Measurements from ENCODE around the gene FOXK2. TPM values are rescaled to one million over a fixed set of nuclear protein-coding genes. Genes with fewer than 3 reads are reported as not detected.

The FOXK2 gene
- total RNA-seq, 2 experiments from 2014 or later: 76.2 to 144 TPM

DNA sequence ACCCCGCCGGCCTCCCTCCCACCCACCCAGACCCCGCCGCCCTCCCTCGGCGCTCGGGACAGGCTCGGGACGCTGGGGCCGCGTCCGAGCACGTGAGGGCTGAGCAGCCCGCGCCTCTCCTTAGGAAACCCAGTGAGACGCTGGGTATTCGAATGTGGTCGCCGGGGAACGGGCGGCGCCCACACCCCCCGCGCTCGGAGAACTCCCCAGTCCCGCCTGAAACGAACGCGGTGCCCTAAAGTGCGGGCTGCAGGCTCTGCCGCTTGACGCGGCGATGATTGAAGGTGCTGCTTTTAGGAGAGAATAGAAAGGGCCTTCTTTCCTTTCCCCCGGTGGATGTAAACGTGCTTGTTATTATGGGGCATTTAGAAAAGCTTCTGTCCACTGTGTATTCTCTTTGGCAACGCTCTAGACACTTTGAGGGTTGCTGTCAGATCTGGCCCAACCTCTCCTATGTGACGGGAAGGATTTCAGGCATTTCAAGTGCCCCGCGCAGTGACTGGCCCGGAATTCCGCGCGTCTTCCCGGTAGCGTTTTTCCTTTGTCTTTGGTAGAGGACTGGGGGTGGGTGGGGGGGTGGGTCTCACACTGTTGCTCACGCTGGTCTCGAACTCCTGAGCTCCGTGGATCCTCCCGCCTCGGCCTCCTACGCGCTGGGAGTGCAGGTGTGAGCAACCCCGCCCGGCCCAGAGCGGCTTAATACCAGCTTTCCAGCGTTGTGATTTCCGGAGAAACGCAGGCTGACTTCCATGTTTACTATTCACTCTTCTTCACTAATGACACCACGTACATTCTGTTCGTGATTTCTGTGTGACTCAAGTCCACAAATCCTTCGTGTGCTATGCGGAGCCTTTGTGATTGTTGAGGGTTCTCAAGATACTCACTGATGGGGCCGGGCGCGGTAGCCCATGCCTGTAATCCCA, 21.8 kb upstream of the FOXK2 start:
- Histone ChIP-seq H3K9me3 (ENCODE audit: low read length) (0 out of 2 replicates have a peak, but pooled peaks cover 4% of the 10 kb centered on the region), H3K4me2 (ENCODE audit: low read length) (peak overlapping the region; percentile 56), H4K20me1 (ENCODE audit: insufficient read depth, low read length) (no peaks in the 10 kb centered on the region), H3K79me2 (ENCODE audit: insufficient read depth, low read depth, low read length) (no peaks in the 10 kb centered on the region), H3K4me1 (ENCODE audit: insufficient read depth, low read length, poor library complexity, severe bottlenecking) (peaks cover 51% of the 10 kb centered on the region), H3K4me3 (ENCODE audit: low read depth, low read length, poor library complexity, severe bottlenecking) (peak overlapping the region; percentile 56), H3K9me2 (ENCODE audit: insufficient read depth, low read length) (no peaks in the 10 kb centered on the region), H3K27ac (ENCODE audit: low read depth, low read length, poor library complexity, severe bottlenecking) (peak overlapping the region; percentile 41), H3K36me3 (ENCODE audit: insufficient read depth, low read length) (no peaks in the 10 kb centered on the region), H2AFZ (ENCODE audit: low read length) (0 out of 2 replicates have a peak overlapping the region, but pooled peaks have one; percentile 4)
- peak; percentile 73 for DNase-seq (ENCODE audit: low spot score)
- TF ChIP-seq, protein P1, sequence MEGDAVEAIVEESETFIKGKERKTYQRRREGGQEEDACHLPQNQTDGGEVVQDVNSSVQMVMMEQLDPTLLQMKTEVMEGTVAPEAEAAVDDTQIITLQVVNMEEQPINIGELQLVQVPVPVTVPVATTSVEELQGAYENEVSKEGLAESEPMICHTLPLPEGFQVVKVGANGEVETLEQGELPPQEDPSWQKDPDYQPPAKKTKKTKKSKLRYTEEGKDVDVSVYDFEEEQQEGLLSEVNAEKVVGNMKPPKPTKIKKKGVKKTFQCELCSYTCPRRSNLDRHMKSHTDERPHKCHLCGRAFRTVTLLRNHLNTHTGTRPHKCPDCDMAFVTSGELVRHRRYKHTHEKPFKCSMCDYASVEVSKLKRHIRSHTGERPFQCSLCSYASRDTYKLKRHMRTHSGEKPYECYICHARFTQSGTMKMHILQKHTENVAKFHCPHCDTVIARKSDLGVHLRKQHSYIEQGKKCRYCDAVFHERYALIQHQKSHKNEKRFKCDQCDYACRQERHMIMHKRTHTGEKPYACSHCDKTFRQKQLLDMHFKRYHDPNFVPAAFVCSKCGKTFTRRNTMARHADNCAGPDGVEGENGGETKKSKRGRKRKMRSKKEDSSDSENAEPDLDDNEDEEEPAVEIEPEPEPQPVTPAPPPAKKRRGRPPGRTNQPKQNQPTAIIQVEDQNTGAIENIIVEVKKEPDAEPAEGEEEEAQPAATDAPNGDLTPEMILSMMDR (conservative IDR thresholded peaks at IDR 0.05; ENCODE audit: low read length): no peak
- no peak for TF ChIP-seq EZH2phosphoT487 (IDR thresholded peaks at IDR 0.05; ENCODE audit: borderline replicate concordance, low read depth, low read length)
- BruUV-seq (replicated peaks): TSS peak; percentile 90
- ChIA-PET POLR2A (interaction anchor here (1.4 kb wide), 1 partner anchor 9 kb away, joined by 6 read pairs; no protein-coding TSS in a partner anchor), CTCF (ENCODE audit: unreplicated experiment) (no interaction called here)
- intact Hi-C loops (cut with micrococcal nuclease; ENCODE audit: unreplicated experiment): loop anchor here (1.0 to 10.0 kb wide), 2 partner anchors 9 to 203 kb away; no protein-coding TSS in a partner anchor

DNA sequence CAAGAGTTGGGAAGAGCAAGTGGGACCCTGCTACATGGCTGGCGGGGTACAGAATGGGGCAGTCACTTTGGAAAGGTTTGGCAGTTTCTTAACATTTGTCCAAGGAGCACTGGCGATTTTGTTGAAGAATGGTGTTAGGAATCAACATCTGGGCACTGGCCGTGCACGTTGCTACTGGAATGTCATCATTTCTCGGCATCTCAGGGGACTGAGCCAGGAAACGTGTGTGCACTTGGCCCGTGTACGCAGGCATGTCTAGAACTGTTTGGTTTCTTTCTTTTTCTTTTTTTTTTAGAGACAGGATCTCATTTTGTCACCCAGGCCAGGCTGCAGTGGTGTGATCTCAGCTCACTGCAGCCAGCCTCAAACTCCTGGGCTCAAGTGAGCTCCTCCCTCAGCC, 17.3 kb upstream of the FOXK2 start:
- intact Hi-C loops (cut with micrococcal nuclease; ENCODE audit: unreplicated experiment): no loop called here
- Histone ChIP-seq H3K27ac (ENCODE audit: low read depth, low read length, poor library complexity, severe bottlenecking) (no peak overlapping the region), H3K79me2 (ENCODE audit: insufficient read depth, low read depth, low read length) (no peaks in the 10 kb centered on the region), H3K4me3 (ENCODE audit: low read depth, low read length, poor library complexity, severe bottlenecking) (no peak overlapping the region), H3K4me1 (ENCODE audit: insufficient read depth, low read length, poor library complexity, severe bottlenecking) (peaks cover 44% of the 10 kb centered on the region), H2AFZ (ENCODE audit: low read length) (no peak overlapping the region), H3K9me3 (ENCODE audit: low read length) (peaks cover 4% of the 10 kb centered on the region; the same call in 1 of the 2 replicates), H3K4me2 (ENCODE audit: low read length) (no peak overlapping the region), H3K9me2 (ENCODE audit: insufficient read depth, low read length) (no peaks in the 10 kb centered on the region), H4K20me1 (ENCODE audit: insufficient read depth, low read length) (no peaks in the 10 kb centered on the region), H3K36me3 (ENCODE audit: insufficient read depth, low read length) (no peaks in the 10 kb centered on the region; the same call in 1 of the 2 replicates)
- TF ChIP-seq EZH2phosphoT487 (IDR thresholded peaks at IDR 0.05; ENCODE audit: borderline replicate concordance, low read depth, low read length): no peak
- TF ChIP-seq, protein P1 (conservative IDR thresholded peaks at IDR 0.05; ENCODE audit: low read length): no peak
- no peak for DNase-seq (ENCODE audit: low spot score)
- POLR2A ChIA-PET: interaction anchor here (0.7 to 1.7 kb wide), 3 partner anchors 28 to 38 kb away, joined by 3 to 6 read pairs (median 6); no protein-coding TSS in a partner anchor
- no TSS peak for BruUV-seq (replicated peaks)
- CTCF ChIA-PET (ENCODE audit: unreplicated experiment): no interaction called here
